ENCODE measurements around the gene CTTNBP2NL. TPM values are rescaled to one million over a fixed set of nuclear protein-coding genes. Genes with fewer than 3 reads are reported as not detected.
"Not testable (repeated sequence)": the region's sequence is repeated elsewhere in the genome, so short reads cannot be mapped to it uniquely, and the experiment has no call there.

Gene CTTNBP2NL
- total and polyA plus RNA-seq, 9 donors, result 8.1 to 35.7 (median 28.3) TPM

- TF ChIP-seq EP300 (IDR thresholded peaks at IDR 0.05), result no peak
- no peak for TF ChIP-seq POLR2A (IDR thresholded peaks at IDR 0.05)
- no peak for TF ChIP-seq CTCF (IDR thresholded peaks at IDR 0.05)
- intact Hi-C loops (cut with DNase I), result no loop called here
- Histone ChIP-seq H3K9me3 (no peaks in the 10 kb centered on the region), H3K27me3 (no peaks in the 10 kb centered on the region), H3K4me1 (ENCODE audit: insufficient read depth) (no peaks in the 10 kb centered on the region), H3K36me3 (no peaks in the 10 kb centered on the region), H3K4me3 (no peak overlapping the region), H3K27ac (no peak overlapping the region)
- DNase-seq, result no peak
These were observed 81.5 kb downstream of the CTTNBP2NL start for GRCh38 chr1:112477550-112477949.

- TF ChIP-seq CTCF (IDR thresholded peaks at IDR 0.05) (no peak), EP300 (IDR thresholded peaks at IDR 0.05) (no peak), POLR2A (IDR thresholded peaks at IDR 0.05) (no peak)
- DNase-seq, result no peak
- Histone ChIP-seq H3K9me3 (no peaks in the 10 kb centered on the region), H3K27ac (no peak overlapping the region), H3K4me3 (no peak overlapping the region), H3K4me1 (ENCODE audit: insufficient read depth) (no peaks in the 10 kb centered on the region), H3K27me3 (no peaks in the 10 kb centered on the region), H3K36me3 (no peaks in the 10 kb centered on the region)
- intact Hi-C loops (cut with DNase I), result no loop called here
- 96 to 97% (median 97%) methylated on average over 1 of the region's 1 CpG for WGBS, 3 donors
These were observed 82.3 kb downstream of the CTTNBP2NL start for GRCh38 chr1:112478314-112478713.

- DNase-seq; H3K27ac ChIP-seq; H3K27me3 ChIP-seq; intact Hi-C loops (cut with DNase I); H3K4me3 ChIP-seq; H3K36me3 ChIP-seq; H3K9me3 ChIP-seq; H3K4me1 ChIP-seq (ENCODE audit: insufficient read depth): not testable (repeated sequence)
- WGBS, 3 donors, result 88 to 100% (median 94%) methylated on average over 1 of the region's 1 CpG
These were observed 90.0 kb downstream of the CTTNBP2NL start for GRCh38 chr1:112486063-112486462.

- intact Hi-C loops (cut with DNase I); H3K27ac ChIP-seq; H3K27me3 ChIP-seq; H3K4me3 ChIP-seq; DNase-seq; H3K9me3 ChIP-seq; H3K4me1 ChIP-seq (ENCODE audit: insufficient read depth); H3K36me3 ChIP-seq: not testable (repeated sequence)
- WGBS, 3 donors, result 88 to 93% (median 92%) methylated on average over 6 of the region's 6 CpGs
These were observed 91.7 kb downstream of the CTTNBP2NL start for GRCh38 chr1:112487686-112488085.

GRCh38 chr1:112488141-112488540 is 92.1 kb downstream of the CTTNBP2NL start:
- no peak for DNase-seq
- no peaks in the 10 kb centered on the region for H3K36me3 ChIP-seq
- no peaks in the 10 kb centered on the region for H3K27me3 ChIP-seq
- no peaks in the 10 kb centered on the region for H3K9me3 ChIP-seq
- H3K27ac ChIP-seq, result no peak overlapping the region
- intact Hi-C loops (cut with DNase I), result no loop called here
- WGBS, 3 donors, result 85 to 96% (median 94%) methylated on average over 5 of the region's 5 CpGs
- TF ChIP-seq EP300 (IDR thresholded peaks at IDR 0.05) (no peak), CTCF (IDR thresholded peaks at IDR 0.05) (no peak), POLR2A (IDR thresholded peaks at IDR 0.05) (no peak)
- no peaks in the 10 kb centered on the region for H3K4me1 ChIP-seq (ENCODE audit: insufficient read depth)
- H3K4me3 ChIP-seq, result no peak overlapping the region

- H3K36me3 ChIP-seq, result no peaks in the 10 kb centered on the region
- H3K27me3 ChIP-seq, result no peaks in the 10 kb centered on the region
- 86 to 96% (median 90%) methylated on average over 1 of the region's 1 CpG for WGBS, 3 donors
- H3K9me3 ChIP-seq, result no peaks in the 10 kb centered on the region
- no peaks in the 10 kb centered on the region for H3K4me1 ChIP-seq (ENCODE audit: insufficient read depth)
- H3K4me3 ChIP-seq, result no peak overlapping the region
- intact Hi-C loops (cut with DNase I), result loop anchor here in 1 of 4 donors (10.0 kb wide), 1 partner anchor 53 kb away; no protein-coding TSS in a partner anchor
- no peak for DNase-seq
- H3K27ac ChIP-seq, result no peak overlapping the region
- TF ChIP-seq POLR2A (IDR thresholded peaks at IDR 0.05) (no peak), EP300 (IDR thresholded peaks at IDR 0.05) (no peak), CTCF (IDR thresholded peaks at IDR 0.05) (no peak)
These were observed 96.1 kb downstream of the CTTNBP2NL start for GRCh38 chr1:112492076-112492475.

Data from ovary (tissue), 9 donors.